Activated T-cell treated with anti-CD3 and anti-CD28 coated beads for 1 hour (primary cell): Measurements from ENCODE around the gene BTBD9.
"Not testable (repeated sequence)": the region's sequence is repeated elsewhere in the genome, so short reads cannot be mapped to it uniquely, and the experiment has no call there.

Experiments
- DNase-seq: peaks from one replicate; pipeline ENCODE4 v3.0.0-alpha.2; 2020; ENCODE audit warnings: low read depth

BTBD9 gene

GRCh38 chr6:38387461-38387860 is 252.3 kb downstream of the BTBD9 start:
- DNase-seq: no peak

- DNase-seq: no peak
These were observed 260.9 kb downstream of the BTBD9 start for GRCh38 chr6:38378801-38379200.

GRCh38 chr6:38375937-38376336 is 263.8 kb downstream of the BTBD9 start:
- no peak for DNase-seq

GRCh38 chr6:38375341-38375740 is 264.4 kb downstream of the BTBD9 start:
- DNase-seq: no peak

- no peak for DNase-seq
These were observed 267.8 kb downstream of the BTBD9 start for GRCh38 chr6:38371881-38372280.

GRCh38 chr6:38370653-38371601 is 268.8 kb downstream of the BTBD9 start:
- DNase-seq: no peak

- no peak for DNase-seq
These were observed 272.5 kb downstream of the BTBD9 start for GRCh38 chr6:38367231-38367630.

- no peak for DNase-seq
These were observed 273.5 kb downstream of the BTBD9 start for GRCh38 chr6:38366234-38366633.

- DNase-seq: no peak
These were observed 275.0 kb downstream of the BTBD9 start for GRCh38 chr6:38364775-38365174.

- no peak for DNase-seq
These were observed 275.6 kb downstream of the BTBD9 start for GRCh38 chr6:38364127-38364526.

GRCh38 chr6:38355519-38355918 is 284.2 kb downstream of the BTBD9 start:
- DNase-seq: no peak

GRCh38 chr6:38354905-38355304 is 284.8 kb downstream of the BTBD9 start:
- DNase-seq: no peak

GRCh38 chr6:38354037-38354381 is 285.7 kb downstream of the BTBD9 start:
- no peak for DNase-seq

GRCh38 chr6:38353310-38354036 is 286.3 kb downstream of the BTBD9 start:
- no peak for DNase-seq

- DNase-seq: no peak
These were observed 287.1 kb downstream of the BTBD9 start for GRCh38 chr6:38352636-38353035.

GRCh38 chr6:38350942-38351341 is 288.8 kb downstream of the BTBD9 start:
- DNase-seq: no peak

- DNase-seq: no peak
These were observed 289.5 kb downstream of the BTBD9 start for GRCh38 chr6:38350220-38350619.

- no peak for DNase-seq
These were observed 289.9 kb downstream of the BTBD9 start for GRCh38 chr6:38349795-38350194.

GRCh38 chr6:38349221-38349620 is 290.5 kb downstream of the BTBD9 start:
- no peak for DNase-seq

GRCh38 chr6:38348371-38348770 is 291.4 kb downstream of the BTBD9 start:
- no peak for DNase-seq

- not testable (repeated sequence) for DNase-seq
These were observed 291.9 kb downstream of the BTBD9 start for GRCh38 chr6:38347829-38348228.

GRCh38 chr6:38346291-38347079 is 293.2 kb downstream of the BTBD9 start:
- DNase-seq: no peak

- no peak for DNase-seq
These were observed 294.1 kb downstream of the BTBD9 start for GRCh38 chr6:38345586-38345985.
